Measurements from ENCODE around the gene FHL2.

FHL2 gene

GRCh38 chr2:105400138-105400540 is 1.3 kb upstream of the FHL2 start:
- no peak overlapping the region for H3K4me3 ChIP-seq (replicated peaks; ENCODE audit: low read depth, low read length)
- TF ChIP-seq, protein P1, sequence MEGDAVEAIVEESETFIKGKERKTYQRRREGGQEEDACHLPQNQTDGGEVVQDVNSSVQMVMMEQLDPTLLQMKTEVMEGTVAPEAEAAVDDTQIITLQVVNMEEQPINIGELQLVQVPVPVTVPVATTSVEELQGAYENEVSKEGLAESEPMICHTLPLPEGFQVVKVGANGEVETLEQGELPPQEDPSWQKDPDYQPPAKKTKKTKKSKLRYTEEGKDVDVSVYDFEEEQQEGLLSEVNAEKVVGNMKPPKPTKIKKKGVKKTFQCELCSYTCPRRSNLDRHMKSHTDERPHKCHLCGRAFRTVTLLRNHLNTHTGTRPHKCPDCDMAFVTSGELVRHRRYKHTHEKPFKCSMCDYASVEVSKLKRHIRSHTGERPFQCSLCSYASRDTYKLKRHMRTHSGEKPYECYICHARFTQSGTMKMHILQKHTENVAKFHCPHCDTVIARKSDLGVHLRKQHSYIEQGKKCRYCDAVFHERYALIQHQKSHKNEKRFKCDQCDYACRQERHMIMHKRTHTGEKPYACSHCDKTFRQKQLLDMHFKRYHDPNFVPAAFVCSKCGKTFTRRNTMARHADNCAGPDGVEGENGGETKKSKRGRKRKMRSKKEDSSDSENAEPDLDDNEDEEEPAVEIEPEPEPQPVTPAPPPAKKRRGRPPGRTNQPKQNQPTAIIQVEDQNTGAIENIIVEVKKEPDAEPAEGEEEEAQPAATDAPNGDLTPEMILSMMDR (IDR thresholded peaks at IDR 0.05; ENCODE audit: low read depth, low read length, missing control alignments), result no peak
- no peak for DNase-seq (ENCODE audit: extremely low read depth, low read depth)

DNA sequence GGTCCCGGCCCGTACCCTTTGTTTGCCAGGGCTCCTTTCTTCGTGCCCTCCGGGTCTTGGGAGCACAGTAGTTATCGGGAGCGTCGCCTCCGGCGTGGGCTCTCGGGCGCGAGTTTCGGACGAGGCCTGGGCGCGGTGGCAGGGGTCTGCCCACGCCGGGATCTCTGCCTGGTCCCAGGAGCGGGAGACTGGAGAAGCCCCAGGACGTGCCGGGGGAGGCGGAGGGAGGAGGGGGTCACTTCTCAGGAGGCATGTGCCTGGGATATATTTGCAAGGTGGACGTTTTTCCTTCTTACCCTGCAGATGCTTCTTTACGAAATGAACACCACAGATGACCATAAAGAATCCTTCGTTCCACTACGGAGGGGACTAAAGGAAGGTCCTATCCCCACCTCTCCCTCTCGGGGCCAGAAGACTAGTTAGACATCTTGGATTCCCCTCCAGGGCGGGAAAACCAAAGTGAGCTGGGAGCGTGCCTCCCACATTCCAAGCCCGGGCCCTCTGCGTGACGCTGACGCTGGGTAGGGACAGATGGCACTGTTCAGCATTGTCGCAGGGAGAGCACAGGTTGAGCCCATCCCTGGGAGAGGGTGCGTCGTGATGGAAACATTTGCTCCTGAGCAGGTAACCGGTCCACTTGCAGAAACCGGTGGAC is 483 bp upstream of the FHL2 start:
- no peak for DNase-seq (ENCODE audit: extremely low read depth, low read depth)
- TF ChIP-seq, protein P1 (IDR thresholded peaks at IDR 0.05; ENCODE audit: low read depth, low read length, missing control alignments), result no peak
- no peak overlapping the region for H3K4me3 ChIP-seq (replicated peaks; ENCODE audit: low read depth, low read length)

DNA sequence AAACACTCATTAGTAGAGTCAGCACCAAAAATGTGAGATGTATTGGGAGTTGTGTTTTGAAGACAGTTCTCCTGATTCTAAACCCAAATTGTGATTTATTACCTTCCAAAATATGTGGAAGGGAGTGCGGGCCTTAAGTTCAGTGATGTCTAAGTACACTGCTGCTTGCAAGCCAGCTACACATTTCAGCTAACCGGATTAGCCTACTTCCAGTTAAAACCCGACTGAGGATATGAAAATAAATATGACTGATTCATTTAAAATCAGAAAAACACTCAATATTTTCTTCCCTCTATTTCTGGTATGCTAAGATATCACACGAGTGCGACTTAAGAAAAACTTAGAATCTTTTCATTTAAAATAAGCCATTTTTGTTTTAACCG is 907 bp downstream of the FHL2 start:
- DNase-seq (ENCODE audit: extremely low read depth, low read depth), result no peak
- peak overlapping the region; percentile 91 for H3K4me3 ChIP-seq (replicated peaks; ENCODE audit: low read depth, low read length)
- TF ChIP-seq, protein P1 (IDR thresholded peaks at IDR 0.05; ENCODE audit: low read depth, low read length, missing control alignments), result no peak

GRCh38 chr2:105397025-105397722 is 1.7 kb downstream of the FHL2 start:
- peak overlapping the region; percentile 91 for H3K4me3 ChIP-seq (replicated peaks; ENCODE audit: low read depth, low read length)
- TF ChIP-seq, protein P1 (IDR thresholded peaks at IDR 0.05; ENCODE audit: low read depth, low read length, missing control alignments), result no peak
- DNase-seq (ENCODE audit: extremely low read depth, low read depth), result no peak

GRCh38 chr2:105396254-105397024 is 2.4 kb downstream of the FHL2 start:
- DNase-seq (ENCODE audit: extremely low read depth, low read depth), result peak; percentile 98
- H3K4me3 ChIP-seq (replicated peaks; ENCODE audit: low read depth, low read length), result peak overlapping the region; percentile 91
- TF ChIP-seq, protein P1 (IDR thresholded peaks at IDR 0.05; ENCODE audit: low read depth, low read length, missing control alignments), result no peak

GRCh38 chr2:105395691-105396090 is 3.2 kb downstream of the FHL2 start:
- DNase-seq (ENCODE audit: extremely low read depth, low read depth), result no peak
- TF ChIP-seq, protein P1 (IDR thresholded peaks at IDR 0.05; ENCODE audit: low read depth, low read length, missing control alignments), result no peak
- H3K4me3 ChIP-seq (replicated peaks; ENCODE audit: low read depth, low read length), result peak overlapping the region; percentile 91
